H1 (cell line): Measurements from ENCODE around the gene LANCL1. TPM values are rescaled to one million over a fixed set of nuclear protein-coding genes. Genes with fewer than 3 reads are reported as not detected.

Experiments
- CTCF ChIA-PET: fragments of 300-600 bp; sonication (Branson Sonifier 250); formaldehyde crosslinking; loops from one replicate; lab custom pipeline; 2021; ENCODE audit not compliant: partially characterized antibody; lab: Charles Lee
- POLR2A ChIA-PET: fragments of 300-600 bp; sonication (Branson Sonifier 250); formaldehyde crosslinking; loops from one replicate; lab custom pipeline; 2021; ENCODE audit warnings: inconsistent platforms; ENCODE audit not compliant: partially characterized antibody; lab: Charles Lee
- DNase-seq, 2 experiments: peaks; one replicate each; pipeline versions ENCODE4 v3.0.0 to v3.0.0-alpha.2; 2010 to 2022; ENCODE audit warnings: low spot score in 2 of 2, low read depth in 1 of 2, mixed read lengths in 1 of 2
- FAIRE-seq: peaks from 2 replicates; lab custom pipeline; 2011; peaks lifted over from hg19 to GRCh38; lab: Jason Lieb, UNC
- H2AFZ ChIP-seq: 2 replicates; pipeline ENCODE4 v1.8.1; 2012; ENCODE audit warnings: low read length, inconsistent platforms
- H2AK5ac ChIP-seq: 2 replicates; pipeline ENCODE4 v1.6.1; 2013; ENCODE audit warnings: low read depth, low read length
- H2BK120ac ChIP-seq: replicated peaks from 2 replicates; pipeline ENCODE3; 2013; ENCODE audit warnings: low read depth, low read length, inconsistent platforms
- H2BK12ac ChIP-seq: 2 replicates; pipeline ENCODE4 v1.6.1; 2013; ENCODE audit warnings: low read depth, low read length
- H2BK15ac ChIP-seq: 2 replicates; pipeline ENCODE4 v1.6.1; 2013; ENCODE audit warnings: low read length
- H2BK20ac ChIP-seq: 2 replicates; pipeline ENCODE4 v1.6.1; 2013; ENCODE audit warnings: low read length
- H2BK5ac ChIP-seq: 2 replicates; pipeline ENCODE4 v1.6.1; 2013; ENCODE audit warnings: low read depth, low read length
- H3K14ac ChIP-seq: 2 replicates; pipeline ENCODE4 v1.6.1; 2013; ENCODE audit warnings: inconsistent platforms; ENCODE audit not compliant: insufficient read length
- H3K18ac ChIP-seq: 2 replicates; pipeline ENCODE4 v1.6.1; 2013; ENCODE audit warnings: low read length; ENCODE audit errors: extremely low read depth
- H3K23ac ChIP-seq: 2 replicates; pipeline ENCODE4 v1.6.1; 2013; ENCODE audit warnings: inconsistent platforms; ENCODE audit not compliant: insufficient read length
- H3K23me2 ChIP-seq: 2 replicates; pipeline ENCODE4 v1.6.1; 2013; ENCODE audit warnings: low read depth, low read length
- H3K27ac ChIP-seq: 2 replicates; pipeline ENCODE4 v1.6.1; 2011; ENCODE audit warnings: low read depth, low read length, inconsistent platforms
- H3K27me3 ChIP-seq, 4 experiments: replicated peaks in 1 of 4; 1 replicate in 1 of 4; 2 replicates in 3 of 4; pipeline versions ENCODE4 v1.6.1 to v1.8.1; 2011 to 2013; ENCODE audit warnings: low read length in 3 of 4, mild to moderate bottlenecking in 3 of 4, inconsistent platforms in 2 of 4, mixed read lengths in 2 of 4, moderate library complexity in 1 of 4; ENCODE audit not compliant: control insufficient read depth in 3 of 4, insufficient read depth in 3 of 4; ENCODE audit errors: extremely low read depth in 1 of 4
- H3K36me3 ChIP-seq, 4 experiments: 2 replicates each; pipeline versions ENCODE4 v1.6.1 to v1.8.1; 2011 to 2013; ENCODE audit warnings: mild to moderate bottlenecking in 4 of 4, low read length in 3 of 4, moderate library complexity in 2 of 4, control low read depth in 1 of 4, inconsistent platforms in 1 of 4; ENCODE audit not compliant: insufficient read depth in 4 of 4, control insufficient read depth in 2 of 4
- H3K4ac ChIP-seq: replicated peaks from 2 replicates; pipeline ENCODE3; 2013; ENCODE audit warnings: low read length, low read depth, mixed read lengths, inconsistent platforms; ENCODE audit not compliant: insufficient read length
- H3K4me1 ChIP-seq, 4 experiments: replicated peaks in 1 of 4; 1 replicate in 1 of 4; 2 replicates in 3 of 4; pipeline versions ENCODE4 v1.6.1 to v1.8.1; 2011 to 2013; ENCODE audit warnings: low read length in 3 of 4, inconsistent platforms in 2 of 4, mixed read lengths in 1 of 4; ENCODE audit not compliant: insufficient read depth in 4 of 4, control insufficient read depth in 3 of 4
- H3K4me2 ChIP-seq, 2 experiments: 2 replicates each; pipeline versions ENCODE4 v1.6.1 to v1.8.1; 2011 to 2013; ENCODE audit warnings: low read depth in 2 of 2, low read length in 2 of 2, control low read depth in 1 of 2, inconsistent platforms in 1 of 2, mild to moderate bottlenecking in 1 of 2; ENCODE audit not compliant: insufficient read depth in 1 of 2
- H3K4me3 ChIP-seq, 4 experiments: fragments of 200-600, 300-600 bp in 1 of 4; sonication (generic), shearing (Covaris generic), sonication (Bioruptor Twin) in 1 of 4; 2 replicates each; pipeline versions ENCODE4 v1.5.1 to v1.8.1; 2011 to 2016; ENCODE audit warnings: low read length in 4 of 4, low read depth in 3 of 4, control low read depth in 2 of 4, inconsistent platforms in 2 of 4, mild to moderate bottlenecking in 2 of 4, mixed read lengths in 1 of 4, moderate library complexity in 1 of 4; ENCODE audit not compliant: insufficient read depth in 2 of 4; ENCODE audit errors: extremely low read depth in 1 of 4
- H3K56ac ChIP-seq: replicated peaks from 2 replicates; pipeline ENCODE3; 2013; ENCODE audit warnings: low read depth, mild to moderate bottlenecking, mixed read lengths, low read length, inconsistent platforms; ENCODE audit not compliant: insufficient read length
- H3K79me1 ChIP-seq: 2 replicates; pipeline ENCODE4 v1.6.1; 2013; ENCODE audit warnings: low read depth, low read length, control low read depth
- H3K79me2 ChIP-seq, 2 experiments: 2 replicates each; pipeline versions ENCODE4 v1.6.1 to v1.8.1; 2012 to 2013; ENCODE audit warnings: low read length in 2 of 2, mild to moderate bottlenecking in 2 of 2, inconsistent platforms in 1 of 2; ENCODE audit not compliant: insufficient read depth in 2 of 2, control insufficient read depth in 1 of 2
- H3K9ac ChIP-seq, 4 experiments: replicated peaks in 1 of 4; 1 replicate in 1 of 4; 2 replicates in 3 of 4; pipeline versions ENCODE4 v1.6.1 to v1.8.1; 2011 to 2013; ENCODE audit warnings: low read depth in 3 of 4, low read length in 3 of 4, control low read depth in 2 of 4, mild to moderate bottlenecking in 2 of 4, moderate library complexity in 2 of 4, inconsistent platforms in 1 of 4; ENCODE audit errors: extremely low read depth in 1 of 4
- H3K9me3 ChIP-seq, 2 experiments: 2 replicates each; pipeline versions ENCODE4 v1.6.1 to v1.8.1; 2012 to 2013; ENCODE audit warnings: mild to moderate bottlenecking in 2 of 2, moderate library complexity in 2 of 2, control low read depth in 1 of 2, inconsistent platforms in 1 of 2, low read depth in 1 of 2, low read length in 1 of 2, mixed read lengths in 1 of 2; ENCODE audit not compliant: insufficient read depth in 2 of 2
- H4K20me1 ChIP-seq, 2 experiments: replicated peaks in 1 of 2; 2 replicates each; pipeline versions ENCODE3 to v1.8.1; 2011 to 2013; ENCODE audit warnings: inconsistent platforms in 2 of 2, low read length in 2 of 2, mild to moderate bottlenecking in 1 of 2; ENCODE audit not compliant: insufficient read depth in 2 of 2, control insufficient read depth in 1 of 2
- H4K5ac ChIP-seq: 2 replicates; pipeline ENCODE4 v1.6.1; 2013; ENCODE audit warnings: low read length, low read depth, mixed read lengths, inconsistent platforms; ENCODE audit not compliant: insufficient read length
- H4K8ac ChIP-seq: 2 replicates; pipeline ENCODE4 v1.8.0; 2013; ENCODE audit warnings: mild to moderate bottlenecking, moderate library complexity, low read length, inconsistent platforms; ENCODE audit not compliant: insufficient read depth; ENCODE audit errors: extremely low read depth
- H4K91ac ChIP-seq: replicated peaks from 2 replicates; pipeline ENCODE3; 2013; ENCODE audit warnings: low read length, mixed read lengths, inconsistent platforms; ENCODE audit not compliant: insufficient read length
- EP300 ChIP-seq, 2 experiments: IDR thresholded peaks; 1 replicate in 1 of 2; 2 replicates in 1 of 2; pipeline ENCODE4 v1.6.1; 2011 to 2012; ENCODE audit warnings: low read depth in 2 of 2, low read length in 2 of 2, mild to moderate bottlenecking in 2 of 2, borderline replicate concordance in 1 of 2, inconsistent platforms in 1 of 2, moderate library complexity in 1 of 2
- GTF2F1 ChIP-seq: IDR thresholded peaks from 2 replicates; pipeline ENCODE4 v1.6.1; 2012; ENCODE audit warnings: low read depth, low read length, improper control_type of control experiment, borderline replicate concordance
- HDAC2 ChIP-seq, 2 experiments: fragments of 300-600 bp in 1 of 2; sonication (generic) in 1 of 2; IDR thresholded peaks; 2 replicates each; pipeline ENCODE4 v1.6.1; 2011 to 2012; ENCODE audit warnings: low read depth in 2 of 2, low read length in 2 of 2, mild to moderate bottlenecking in 2 of 2, moderate library complexity in 2 of 2, borderline replicate concordance in 1 of 2, inconsistent platforms in 1 of 2
- JUND ChIP-seq: IDR thresholded peaks from 2 replicates; pipeline ENCODE4 v1.6.1; 2011; ENCODE audit warnings: mild to moderate bottlenecking, improper control_type of control experiment, low read length
- KDM4A ChIP-seq: IDR thresholded peaks from one replicate; pipeline ENCODE4 v1.7.1; 2012; ENCODE audit warnings: low read depth, mild to moderate bottlenecking, moderate library complexity, low read length, inconsistent platforms; ENCODE audit not compliant: severe bottlenecking
- POLR2AphosphoS5 ChIP-seq: IDR thresholded peaks from 2 replicates; pipeline ENCODE4 v1.6.1; 2011; ENCODE audit warnings: low read depth, low read length
- POU5F1 ChIP-seq: IDR thresholded peaks from 2 replicates; pipeline ENCODE4 v1.6.1; 2011; ENCODE audit warnings: low read depth, mild to moderate bottlenecking, low read length, moderate library complexity
- TAF1 ChIP-seq: IDR thresholded peaks from 2 replicates; pipeline ENCODE4 v1.6.1; 2011; ENCODE audit warnings: mild to moderate bottlenecking, low read depth, low read length
- TAF7 ChIP-seq: optimal IDR thresholded peaks from 2 replicates; pipeline ENCODE3; 2011; ENCODE audit warnings: low read depth, mild to moderate bottlenecking, inconsistent platforms, low read length, moderate library complexity, borderline replicate concordance
- TBP ChIP-seq: IDR thresholded peaks from 2 replicates; pipeline ENCODE4 v1.6.1; 2011; ENCODE audit warnings: low read depth, low read length, improper control_type of control experiment
- TCF12 ChIP-seq: IDR thresholded peaks from 2 replicates; pipeline ENCODE4 v1.6.1; 2011; ENCODE audit warnings: low read depth, mild to moderate bottlenecking, low read length
- WGBS, 2 experiments: shearing (Covaris generic) in 1 of 2; methylation state at CpG; one replicate each; pipeline versions ENCODE4 v1.1.6 to v1.1.7; 2013 to 2015; ENCODE audit warnings: low lambda C conversion rate in 2 of 2, mixed read lengths in 2 of 2, inconsistent platforms in 1 of 2, low coverage in 1 of 2, missing lambda C conversion rate in 1 of 2; ENCODE audit not compliant: insufficient replicate concordance in 2 of 2, insufficient coverage in 1 of 2, insufficient read length in 1 of 2; ENCODE audit errors: extremely low coverage in 1 of 2, missing lambda C conversion rate in 1 of 2; 5-methylcytosine and 5-hydroxymethylcytosine counted together
- polyA plus RNA-seq, 7 experiments: library from polyadenylated mRNA; depleted of rRNA in 3 of 7; stranded (reverse) in 5 of 7; unstranded in 2 of 7; fragments of >200 nt in 5 of 7; fragments of 200-250 nt in 2 of 7; gene quantifications; 1 replicate in 5 of 7; 2 replicates in 1 of 7; 4 replicates in 1 of 7; pipeline versions ENCODE4 v1.2.1 to v1.2.3, GENCODE V29; 2011 to 2013; ENCODE audit warnings: missing spikeins in 2 of 7, mixed read lengths in 2 of 7
- total RNA-seq: library from RNA; stranded (reverse); fragmentation: NEBNext Ultra II Directional; extraction: Animal tissue kit (Norgen Biotek cat#: 25700); gene quantifications from 2 replicates; pipeline ENCODE4 v1.2.1, GENCODE V29; 2021

LANCL1 gene
- total and polyA plus RNA-seq, 2 of the 8 experiments (the other 6 are each of a cell fraction or from before 2014, with no cell fraction given) = 26.2 to 48.7 TPM

DNA sequence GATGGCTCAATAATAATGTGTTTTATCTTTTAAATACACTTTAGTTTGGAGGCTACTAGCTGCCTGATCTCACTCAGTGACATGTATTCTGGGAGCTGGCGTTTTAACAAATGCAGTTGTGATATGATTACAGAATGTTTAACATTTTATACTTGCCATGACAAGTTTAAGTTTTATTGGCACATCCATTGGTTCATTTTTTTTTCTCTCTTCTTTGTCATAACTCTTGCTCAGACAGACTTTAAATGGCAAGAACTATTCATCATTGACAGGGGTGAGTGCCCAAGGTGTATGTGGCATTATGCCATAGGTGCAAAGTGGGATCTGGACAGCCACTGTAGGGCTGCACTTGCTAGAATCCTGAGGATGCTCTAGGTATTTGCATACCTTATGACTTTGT, 89.5 kb downstream of the LANCL1 start:
- CTCF ChIA-PET = interaction anchor here (1.4 kb wide), 1 partner anchor 23 kb away, joined by 6 read pairs; no protein-coding TSS in a partner anchor
- TF ChIP-seq TAF1 (no peak), POU5F1 (no peak), TBP (no peak), GTF2F1 (no peak), TAF7 (no peak), KDM4A (no peak), EP300 (IDR thresholded peaks at IDR 0.05; ENCODE audit: borderline replicate concordance in 1 of 2, low read depth in 2 of 2, low read length in 2 of 2) (no peak), HDAC2 (IDR thresholded peaks at IDR 0.05; ENCODE audit: borderline replicate concordance in 1 of 2, low read depth in 2 of 2, low read length in 2 of 2) (no peak), JUND (no peak), TCF12 (no peak), POLR2AphosphoS5 (no peak)

More for the DNA sequence above, 89.5 kb downstream of the LANCL1 start:
- Histone ChIP-seq H3K14ac (no peak overlapping the region), H2AK5ac (no peak overlapping the region), H3K27me3 (no peaks in the 10 kb centered on the region), H2BK120ac (no peak overlapping the region), H4K20me1 (no peaks in the 10 kb centered on the region), H3K27ac (no peak overlapping the region), H3K23ac (no peak overlapping the region), H4K91ac (no peak overlapping the region), H2BK12ac (no peak overlapping the region), H3K9me3 (no peaks in the 10 kb centered on the region), H4K8ac (no peak overlapping the region), H3K23me2 (no peaks in the 10 kb centered on the region), H3K18ac (no peak overlapping the region), H2AFZ (no peak overlapping the region), H3K56ac (no peak overlapping the region), H3K79me2 (no peaks in the 10 kb centered on the region), H2BK20ac (no peak overlapping the region), H3K9ac (no peak overlapping the region), H3K36me3 (no peaks in the 10 kb centered on the region), H3K4me2 (no peak overlapping the region), H2BK5ac (no peak overlapping the region), H3K4me1 (no peaks in the 10 kb centered on the region), H4K5ac (no peak overlapping the region), H3K79me1 (no peaks in the 10 kb centered on the region), H2BK15ac (no peak overlapping the region), H3K4ac (no peak overlapping the region), H3K4me3 (no peak overlapping the region)
- no peak for DNase-seq
- POLR2A ChIA-PET = no interaction called here
- no peak for FAIRE-seq
- WGBS, 2 experiments = 86% methylated on average over 1 of the region's 1 CpG; no CpG with 5 or more reads in 1 of the 2 experiments
